H1 (cell line): ENCODE measurements around the gene LGI4.

Source experiments
- CHD1 ChIP-seq: IDR thresholded peaks from 2 replicates; pipeline ENCODE4 v1.6.1; 2012; ENCODE audit warnings: low read depth, low read length, improper control_type of control experiment
- CREB1 ChIP-seq: IDR thresholded peaks from 2 replicates; pipeline ENCODE4 v1.6.1; 2012; ENCODE audit warnings: inconsistent platforms
- EZH2 ChIP-seq: fragments of 200-600 bp; sonication (generic); IDR thresholded peaks from 2 replicates; pipeline ENCODE4 v1.7.1; 2012; ENCODE audit warnings: low read depth, mild to moderate bottlenecking, moderate library complexity, low read length, inconsistent platforms; ENCODE audit not compliant: severe bottlenecking
- POLR2A ChIP-seq, 2 experiments: IDR thresholded peaks; 1 replicate in 1 of 2; 2 replicates in 1 of 2; pipeline ENCODE4 v1.6.1; 2011; ENCODE audit warnings: low read depth in 2 of 2, low read length in 2 of 2, mild to moderate bottlenecking in 2 of 2; ENCODE audit errors: control extremely low read depth in 1 of 2
- RAD21 ChIP-seq, 2 experiments: IDR thresholded peaks in 1 of 2; conservative IDR thresholded peaks in 1 of 2; 2 replicates each; pipeline ENCODE4 v1.6.1; 2011; ENCODE audit warnings: low read depth in 2 of 2, low read length in 2 of 2, improper control_type of control experiment in 1 of 2, inconsistent platforms in 1 of 2, mild to moderate bottlenecking in 1 of 2, moderate library complexity in 1 of 2
- SUZ12 ChIP-seq: fragments of 200-600 bp; sonication (generic); IDR thresholded peaks from 2 replicates; pipeline ENCODE4 v1.6.1; 2012; ENCODE audit warnings: mild to moderate bottlenecking, inconsistent platforms, low read length, moderate library complexity, mixed read lengths
- YY1 ChIP-seq: IDR thresholded peaks from 2 replicates; pipeline ENCODE4 v1.6.1; 2011; ENCODE audit warnings: low read depth, mild to moderate bottlenecking, low read length
- TF ChIP-seq, protein P1 (sequence below): IDR thresholded peaks from 2 replicates; pipeline ENCODE4 v1.6.1; 2011; ENCODE audit warnings: low read depth, mild to moderate bottlenecking, low read length; ENCODE audit not compliant: insufficient read depth

DNA sequence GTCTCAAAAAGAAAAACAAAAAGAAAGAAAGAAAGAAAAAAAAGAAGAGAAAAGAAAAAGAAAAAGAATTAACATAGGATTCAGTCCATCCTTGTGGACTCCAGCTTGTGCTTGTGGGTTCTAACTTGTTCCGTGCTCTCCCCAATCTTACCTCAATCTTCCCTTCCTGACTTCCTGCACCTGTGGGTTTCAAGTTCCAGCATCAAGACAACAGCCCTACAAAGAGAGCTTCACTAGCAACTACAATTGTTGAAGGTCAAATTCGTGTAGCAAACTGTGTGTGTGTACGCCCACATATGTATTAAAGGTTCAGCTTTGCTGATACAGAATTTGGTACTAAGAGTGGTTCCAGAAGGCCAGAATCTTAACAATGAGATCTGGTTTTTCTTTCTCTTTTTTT lies 45.0 kb upstream of the LGI4 start:
- TF ChIP-seq SUZ12 (no peak), CREB1 (no peak), POLR2A (IDR thresholded peaks at IDR 0.05; ENCODE audit: control extremely low read depth in 1 of 2, low read depth in 2 of 2, low read length in 2 of 2) (no peak), YY1 (no peak), EZH2 (no peak), CHD1 (no peak), RAD21 (IDR thresholded peaks at IDR 0.05 in 1 of 2, conservative IDR thresholded peaks at IDR 0.05 in 1 of 2; ENCODE audit: low read depth in 2 of 2, low read length in 2 of 2) (no peak)
- TF ChIP-seq, protein P1, sequence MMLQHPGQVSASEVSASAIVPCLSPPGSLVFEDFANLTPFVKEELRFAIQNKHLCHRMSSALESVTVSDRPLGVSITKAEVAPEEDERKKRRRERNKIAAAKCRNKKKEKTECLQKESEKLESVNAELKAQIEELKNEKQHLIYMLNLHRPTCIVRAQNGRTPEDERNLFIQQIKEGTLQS: no peak
